ENCODE results near the gene SYT7. TPM values are rescaled to one million over a fixed set of nuclear protein-coding genes. Genes with fewer than 3 reads are reported as not detected.

SYT7 gene
- total and polyA plus RNA-seq, 4 donors: 2.1 to 114 (median 30.8) TPM

GRCh38 chr11:61503135-61503770 is 77.6 kb downstream of the SYT7 start:
- no peak for DNase-seq (ENCODE audit: low spot score)
- Histone ChIP-seq H3K9me3 (ENCODE audit: control insufficient read depth in 4 of 4, low read length in 3 of 4) (no peaks in the 10 kb centered on the region), H3K27me3 (ENCODE audit: control insufficient read depth in 4 of 4, insufficient read depth in 4 of 4, low read length in 3 of 4) (peaks cover 0 to 6% (median 0%) of the 10 kb centered on the region in 4 donors), H3K9ac (ENCODE audit: low read depth in 1 of 2, low read length in 2 of 2) (no peak overlapping the region), H3K4me3 (ENCODE audit: low read depth in 1 of 3, low read length in 3 of 3) (no peak overlapping the region), H3K27ac (ENCODE audit: low read depth in 1 of 2, low read length in 2 of 2) (no peak overlapping the region), H3K36me3 (ENCODE audit: control insufficient read depth in 4 of 4, insufficient read depth in 3 of 4, low read depth in 1 of 4, low read length in 3 of 4) (no peaks in the 10 kb centered on the region), H3K4me1 (ENCODE audit: control insufficient read depth in 4 of 4, insufficient read depth in 4 of 4, low read length in 3 of 4) (peaks cover 0 to 6% (median 2%) of the 10 kb centered on the region in 4 donors)
- WGBS: 86% methylated on average over 8 of the region's 8 CpGs
- TF ChIP-seq ZBTB33 (IDR thresholded peaks at IDR 0.05): no peak
- no peak for TF ChIP-seq HNF4A (conservative IDR thresholded peaks at IDR 0.05)
- TF ChIP-seq CTCF (IDR thresholded peaks at IDR 0.05; ENCODE audit: low read depth, low read length, missing input control): no peak
- TF ChIP-seq FOXA2 (IDR thresholded peaks at IDR 0.05): no peak
- TF ChIP-seq HNF4G (IDR thresholded peaks at IDR 0.05): no peak
- no peak for TF ChIP-seq JUND (IDR thresholded peaks at IDR 0.05)
- TF ChIP-seq GABPA (IDR thresholded peaks at IDR 0.05 in 1 of 2, conservative IDR thresholded peaks at IDR 0.05 in 1 of 2): no peak
- TF ChIP-seq FOXA1 (IDR thresholded peaks at IDR 0.05): no peak

GRCh38 chr11:61502522-61502921 is 78.4 kb downstream of the SYT7 start:
- peaks cover 0 to 1% (median 0%) of the 10 kb centered on the region in 4 donors for H3K27me3 ChIP-seq (ENCODE audit: control insufficient read depth in 4 of 4, insufficient read depth in 4 of 4, low read length in 3 of 4)

More at GRCh38 chr11:61502522-61502921, 78.4 kb downstream of the SYT7 start:
- DNase-seq (ENCODE audit: low spot score): no peak
- Histone ChIP-seq H3K9ac (ENCODE audit: low read depth in 1 of 2, low read length in 2 of 2) (no peak overlapping the region), H3K36me3 (ENCODE audit: control insufficient read depth in 4 of 4, insufficient read depth in 3 of 4, low read depth in 1 of 4, low read length in 3 of 4) (no peaks in the 10 kb centered on the region), H3K27ac (ENCODE audit: low read depth in 1 of 2, low read length in 2 of 2) (no peak overlapping the region), H3K9me3 (ENCODE audit: control insufficient read depth in 4 of 4, low read length in 3 of 4) (no peaks in the 10 kb centered on the region), H3K4me1 (ENCODE audit: control insufficient read depth in 4 of 4, insufficient read depth in 4 of 4, low read length in 3 of 4) (peaks cover 0 to 3% (median under 1%) of the 10 kb centered on the region in 4 donors), H3K4me3 (ENCODE audit: low read depth in 1 of 3, low read length in 3 of 3) (no peak overlapping the region)
- TF ChIP-seq REST (IDR thresholded peaks at IDR 0.05) (no peak), FOXA2 (IDR thresholded peaks at IDR 0.05) (no peak)
- 93% methylated on average over 1 of the region's 1 CpG for WGBS

Measured in liver (tissue), 9 donors.